Endothelial cell of umbilical vein (primary cell): ENCODE measurements around the gene TLR5. TPM values are rescaled to one million over a fixed set of nuclear protein-coding genes. Genes with fewer than 3 reads are reported as not detected.

Source experiments
- BruUV-seq: library from RNA; stranded (reverse); fragments of 400-500 nt; replicated peaks from 2 replicates; lab custom pipeline; 2021; lab: Mats Ljungman, UMichigan
- CTCF ChIA-PET: fragments of 300-600, 350-600 bp; sonication (Branson Sonifier 250); formaldehyde crosslinking; loops from one replicate; lab custom pipeline; 2021; ENCODE audit warnings: antibody characterized with exemption, inconsistent platforms; lab: Charles Lee
- POLR2A ChIA-PET: fragments of 300-600, 350-600 bp; sonication (Branson Sonifier 250); formaldehyde crosslinking; loops from one replicate; lab custom pipeline; 2021; ENCODE audit warnings: antibody characterized with exemption, inconsistent platforms; lab: Charles Lee
- DNase-seq: peaks from one replicate; pipeline ENCODE4 v3.0.0-alpha.2; 2011; ENCODE audit warnings: low read depth, low spot score
- FAIRE-seq: peaks from 2 replicates; lab custom pipeline; 2011; peaks lifted over from hg19 to GRCh38; lab: Jason Lieb, UNC
- H2AFZ ChIP-seq: 2 replicates; pipeline ENCODE4 v1.6.0; 2012; ENCODE audit warnings: low read depth, low read length, control low read depth, inconsistent platforms
- H3K27ac ChIP-seq: 2 replicates; pipeline ENCODE4 v1.5.1; 2011; ENCODE audit warnings: low read depth, mild to moderate bottlenecking, control low read depth, low read length, moderate library complexity; ENCODE audit not compliant: insufficient read depth
- H3K27me3 ChIP-seq, 2 experiments: 2 replicates each; pipeline versions ENCODE4 v1.6.0 to v1.6.1; 2011; ENCODE audit warnings: low read length in 2 of 2, mixed read lengths in 1 of 2; ENCODE audit not compliant: control insufficient read depth in 2 of 2, insufficient read depth in 2 of 2
- H3K36me3 ChIP-seq, 2 experiments: 2 replicates in 1 of 2; 3 replicates in 1 of 2; pipeline ENCODE4 v1.5.1; 2011; ENCODE audit warnings: low read length in 2 of 2, mild to moderate bottlenecking in 1 of 2, moderate library complexity in 1 of 2; ENCODE audit not compliant: control insufficient read depth in 2 of 2, insufficient read depth in 2 of 2; ENCODE audit errors: extremely low read depth in 1 of 2
- H3K4me1 ChIP-seq: 3 replicates; pipeline ENCODE4 v1.5.1; 2011; ENCODE audit warnings: mild to moderate bottlenecking, low read length; ENCODE audit not compliant: control insufficient read depth, insufficient read depth; ENCODE audit errors: extremely low read depth
- H3K4me2 ChIP-seq: 2 replicates; pipeline ENCODE4 v1.6.1; 2011; ENCODE audit warnings: low read length, control low read depth, mixed read lengths; ENCODE audit not compliant: insufficient read depth
- H3K4me3 ChIP-seq, 3 experiments: fragments of 200-600 bp in 1 of 3; sonication (generic), shearing (Covaris generic) in 1 of 3; replicated peaks in 1 of 3; 2 replicates each; pipeline ENCODE4 v1.5.1; 2011 to 2016; ENCODE audit warnings: control low read depth in 3 of 3, low read length in 3 of 3, mild to moderate bottlenecking in 2 of 3, inconsistent platforms in 1 of 3, low read depth in 1 of 3, moderate library complexity in 1 of 3; ENCODE audit not compliant: insufficient read depth in 1 of 3
- H3K79me2 ChIP-seq: 2 replicates; pipeline ENCODE4 v1.6.0; 2012; ENCODE audit warnings: low read length, inconsistent platforms; ENCODE audit not compliant: control insufficient read depth, insufficient read depth
- H3K9ac ChIP-seq: replicated peaks from 2 replicates; pipeline ENCODE3; 2011; ENCODE audit warnings: low read length, control low read depth; ENCODE audit not compliant: insufficient read depth; ENCODE audit errors: extremely low read depth
- H3K9me1 ChIP-seq: replicated peaks from 3 replicates; pipeline ENCODE4 v1.6.0; 2011; ENCODE audit warnings: mild to moderate bottlenecking, low read length; ENCODE audit not compliant: control insufficient read depth, insufficient read depth; ENCODE audit errors: extremely low read depth
- H3K9me3 ChIP-seq: replicated peaks from 2 replicates; pipeline ENCODE4 v1.5.1; 2012; ENCODE audit warnings: low read length, inconsistent platforms; ENCODE audit not compliant: control insufficient read depth, insufficient read depth
- H4K20me1 ChIP-seq: replicated peaks from 2 replicates; pipeline ENCODE3; 2011; ENCODE audit warnings: mild to moderate bottlenecking, low read length; ENCODE audit not compliant: control insufficient read depth, insufficient read depth; ENCODE audit errors: extremely low read depth
- CTCF ChIP-seq, 2 donors: IDR thresholded peaks; 1 replicate in 1 of 2; 2 replicates in 1 of 2; pipeline ENCODE4 v1.5.1; 2011; ENCODE audit warnings: low read length in 2 of 2, mild to moderate bottlenecking in 2 of 2, moderate library complexity in 2 of 2, control low read depth in 1 of 2, inconsistent platforms in 1 of 2, low read depth in 1 of 2; ENCODE audit not compliant: insufficient read depth in 1 of 2; ENCODE audit errors: extremely low read depth in 1 of 2
- EZH2 ChIP-seq: IDR thresholded peaks from 2 replicates; pipeline ENCODE4 v1.6.1; 2012; ENCODE audit warnings: borderline replicate concordance, low read depth, mild to moderate bottlenecking, moderate library complexity, low read length, inconsistent platforms; ENCODE audit not compliant: severe bottlenecking
- FOS ChIP-seq: IDR thresholded peaks from 2 replicates; pipeline ENCODE4 v1.6.1; 2011; ENCODE audit warnings: mild to moderate bottlenecking, low read length, moderate library complexity, borderline replicate concordance; ENCODE audit not compliant: insufficient read depth
- GATA2 ChIP-seq: IDR thresholded peaks from 2 replicates; pipeline ENCODE4 v1.7.0; 2011; ENCODE audit warnings: low read depth, mild to moderate bottlenecking, moderate library complexity, mixed read lengths, low read length; ENCODE audit not compliant: insufficient read length, insufficient read depth
- JUN ChIP-seq: IDR thresholded peaks from 2 replicates; pipeline ENCODE4 v1.6.1; 2011; ENCODE audit warnings: borderline replicate concordance, low read depth; ENCODE audit not compliant: insufficient read length, insufficient read depth
- MAX ChIP-seq: IDR thresholded peaks from 2 replicates; pipeline ENCODE4 v1.6.1; 2011; ENCODE audit not compliant: insufficient read depth, insufficient read length
- MYC ChIP-seq: IDR thresholded peaks from one replicate; pipeline ENCODE4 v1.6.1; 2011; ENCODE audit warnings: mild to moderate bottlenecking, low read depth, low read length
- POLR2A ChIP-seq: IDR thresholded peaks from 2 replicates; pipeline ENCODE4 v1.6.1; 2012; ENCODE audit warnings: low read depth, mild to moderate bottlenecking, control low read depth, low read length
- POLR2AphosphoS5 ChIP-seq: IDR thresholded peaks from 2 replicates; pipeline ENCODE4 v1.6.1; 2012; ENCODE audit warnings: low read depth, mild to moderate bottlenecking, control low read depth, low read length, moderate library complexity; ENCODE audit not compliant: insufficient read depth
- dilution Hi-C: fragments of 300-500 bp; cut with MboI; formaldehyde crosslinking; loops from one replicate; pipeline ENCODE4 v1.15.0; 2019; ENCODE audit warnings: low sequenced_read_pairs; ENCODE audit not compliant: extremely low pct_ligation_motif_present
- intact Hi-C: fragments of 100-400 bp; cut with micrococcal nuclease; formaldehyde crosslinking; loops from one replicate; pipeline ENCODE4 v1.10.0; 2022
- polyA plus RNA-seq, 4 experiments: library from polyadenylated mRNA; depleted of rRNA in 3 of 4; stranded (reverse) in 3 of 4; unstranded in 1 of 4; fragments of >200 nt; gene quantifications; 2 replicates each; pipeline versions ENCODE4 v1.2.1 to v1.2.3, GENCODE V29; 2011 to 2012; ENCODE audit warnings: missing spikeins in 1 of 4
- total RNA-seq: library from RNA; stranded (reverse); gene quantifications from 2 replicates; pipeline ENCODE4 v1.2.3, GENCODE V29; 2021

The TLR5 gene
- total and polyA plus RNA-seq, 2 donors (not counting 3 experiments of a cell fraction or from before 2014, with no cell fraction given): 0.15 to 0.25 TPM

- dilution Hi-C loops: loop anchor here (25.0 kb wide), 1 partner anchor 294 kb away; no protein-coding TSS in a partner anchor
- H3K27ac ChIP-seq: no peak overlapping the region
- ChIA-PET POLR2A (no interaction called here), CTCF (interaction anchor here (0.7 to 11.3 kb wide), 24 partner anchors 8 to 348 kb away, joined by 3 to 351 read pairs (median 4); partner anchors contain the start of gene FAM177B)
- H3K9me3 ChIP-seq: no peaks in the 10 kb centered on the region
- peaks cover 6% of the 10 kb centered on the region for H3K4me1 ChIP-seq
- peak overlapping the region; percentile 35 for H2AFZ ChIP-seq
- peak overlapping the region; percentile 41 for H3K4me2 ChIP-seq
- intact Hi-C loops: loop anchor here (1.0 to 5.0 kb wide), 9 partner anchors 42 to 616 kb away; partner anchors contain the start of genes AIDA and BROX
- BruUV-seq: no TSS peak
- no peaks in the 10 kb centered on the region for H3K9me1 ChIP-seq
- H3K27me3 ChIP-seq: peaks cover 0 to 1% of the 10 kb centered on the region in 2 experiments
- no peaks in the 10 kb centered on the region for H3K79me2 ChIP-seq
- no peaks in the 10 kb centered on the region for H3K36me3 ChIP-seq
- H4K20me1 ChIP-seq: no peaks in the 10 kb centered on the region
- no peak overlapping the region for H3K4me3 ChIP-seq
- peak; percentile 91 to 96 for TF ChIP-seq CTCF (IDR thresholded peaks at IDR 0.05; ENCODE audit: extremely low read depth in 1 of 2, insufficient read depth in 1 of 2, low read depth in 1 of 2, low read length in 2 of 2)
- no peak for TF ChIP-seq POLR2AphosphoS5
- DNase-seq (peak; percentile 77), FAIRE-seq (peak; percentile 89)
- H3K9ac ChIP-seq: no peak overlapping the region
Measured at GRCh38 chr1:223081181-223081994, 61.7 kb downstream of the TLR5 start.

GRCh38 chr1:223079498-223079897, 63.5 kb downstream of the TLR5 start:
- FAIRE-seq (no peak), DNase-seq (no peak)
- Histone ChIP-seq H3K4me1 (peaks cover 6% of the 10 kb centered on the region), H3K9me3 (no peaks in the 10 kb centered on the region), H3K27ac (no peak overlapping the region), H3K9ac (no peak overlapping the region), H3K4me3 (no peak overlapping the region), H3K27me3 (peaks cover 0 to 2% of the 10 kb centered on the region in 2 experiments), H2AFZ (no peak overlapping the region), H3K79me2 (no peaks in the 10 kb centered on the region), H3K4me2 (no peak overlapping the region), H3K36me3 (no peaks in the 10 kb centered on the region), H4K20me1 (no peaks in the 10 kb centered on the region), H3K9me1 (no peaks in the 10 kb centered on the region)
- ChIA-PET CTCF (interaction anchor here (2.6 kb wide), 1 partner anchor 10 kb away, joined by 31 read pairs; no protein-coding TSS in a partner anchor), POLR2A (no interaction called here)
- TF ChIP-seq CTCF (IDR thresholded peaks at IDR 0.05; ENCODE audit: extremely low read depth in 1 of 2, insufficient read depth in 1 of 2, low read depth in 1 of 2, low read length in 2 of 2) (no peak), MAX (no peak), MYC (no peak), EZH2 (no peak), JUN (no peak), GATA2 (no peak), POLR2AphosphoS5 (no peak), FOS (no peak), POLR2A (no peak)
- BruUV-seq: no TSS peak
- dilution Hi-C loops: loop anchor here (25.0 kb wide), 1 partner anchor 292 kb away; no protein-coding TSS in a partner anchor
- intact Hi-C loops: no loop called here
